BLaER1 treated with 17β-estradiol and CSF1 and Interleukin-3, amounts not matched to agents 10 nM and 100 nM (cell line): Measurements from ENCODE around the gene TAGLN2.
A peak's percentile ranks its signal among the peaks of the same experiment; 100 is the strongest.

Experiments
- H3K27ac ChIP-seq, 11 experiments: shearing (Covaris generic); formaldehyde crosslinking; 2 replicates each; pipeline ENCODE4 v1.8.1; 2022
- H3K27me3 ChIP-seq, 11 experiments: shearing (Covaris generic); formaldehyde crosslinking; 2 replicates each; pipeline ENCODE4 v1.8.1; 2022
- H3K36me3 ChIP-seq, 11 experiments: shearing (Covaris generic); formaldehyde crosslinking; 2 replicates each; pipeline ENCODE4 v1.8.1; 2022
- H3K4me1 ChIP-seq, 10 experiments: shearing (Covaris generic); formaldehyde crosslinking; 2 replicates each; pipeline ENCODE4 v1.8.1; 2022
- H3K4me2 ChIP-seq, 11 experiments: shearing (Covaris generic); formaldehyde crosslinking; 2 replicates each; pipeline ENCODE4 v1.8.1; 2022
- H3K4me3 ChIP-seq, 10 experiments: shearing (Covaris generic); formaldehyde crosslinking; 2 replicates each; pipeline ENCODE4 v1.8.1; 2022
- H3K9ac ChIP-seq, 11 experiments: shearing (Covaris generic); formaldehyde crosslinking; 2 replicates each; pipeline ENCODE4 v1.8.1; 2022
- H3K9me3 ChIP-seq, 11 experiments: shearing (Covaris generic); formaldehyde crosslinking; replicated peaks in 1 of 11; 2 replicates each; pipeline ENCODE4 v1.8.1; 2022
- H4K20me1 ChIP-seq, 11 experiments: shearing (Covaris generic); formaldehyde crosslinking; 2 replicates each; pipeline ENCODE4 v1.8.1; 2022
- Cebpa-rat ChIP-seq, 11 experiments: shearing (Covaris generic); IDR thresholded peaks; 2 replicates each; pipeline ENCODE4 v1.8.1; 2022

TAGLN2 gene

GRCh38 chr1:159897962-159898361 lies 27.3 kb downstream of the TAGLN2 start:
- Histone ChIP-seq H3K4me3 (no peak overlapping the region), H3K36me3 (no peaks in the 10 kb centered on the region), H3K9me3 (peaks cover 0 to 3% (median 0%) of the 10 kb centered on the region in 11 experiments; a peak in 1 of 22 replicates), H4K20me1 (no peaks in the 10 kb centered on the region), H3K27me3 (no peaks in the 10 kb centered on the region), H3K9ac (no peak overlapping the region), H3K4me2 (peak overlapping the region in 2 of 11 experiments; percentile 35 to 55; a peak in 4 of 22 replicates), H3K27ac (no peak overlapping the region), H3K4me1 (peaks cover 0 to 38% (median 2%) of the 10 kb centered on the region in 10 experiments; a peak in 10 of 20 replicates)
- TF ChIP-seq Cebpa-rat (IDR thresholded peaks at IDR 0.05), result no peak

GRCh38 chr1:159896546-159896930 lies 28.8 kb downstream of the TAGLN2 start:
- Histone ChIP-seq H3K27ac (peak overlapping the region in 2 of 11 experiments; percentile 1 to 26; a peak in 2 of 22 replicates), H3K9ac (no peak overlapping the region), H4K20me1 (no peaks in the 10 kb centered on the region), H3K4me2 (peak overlapping the region in 3 of 11 experiments; percentile 25 to 75 (median 55); a peak in 5 of 22 replicates), H3K36me3 (no peaks in the 10 kb centered on the region), H3K27me3 (no peaks in the 10 kb centered on the region), H3K4me3 (no peak overlapping the region), H3K4me1 (peaks cover 0 to 38% (median 2%) of the 10 kb centered on the region in 10 experiments; a peak in 10 of 20 replicates), H3K9me3 (peaks cover 0 to 3% (median 0%) of the 10 kb centered on the region in 11 experiments; a peak in 1 of 22 replicates)
- no peak for TF ChIP-seq Cebpa-rat (IDR thresholded peaks at IDR 0.05)

- H3K9ac ChIP-seq, result no peak overlapping the region
- H3K4me2 ChIP-seq, result peak overlapping the region in 3 of 11 experiments; percentile 25 to 75 (median 55); a peak in 5 of 22 replicates
- no peaks in the 10 kb centered on the region for H4K20me1 ChIP-seq
- H3K36me3 ChIP-seq, result no peaks in the 10 kb centered on the region
- TF ChIP-seq Cebpa-rat (IDR thresholded peaks at IDR 0.05), result no peak
- no peak overlapping the region for H3K4me3 ChIP-seq
- H3K9me3 ChIP-seq, result peaks cover 0 to 3% (median 0%) of the 10 kb centered on the region in 11 experiments; a peak in 1 of 22 replicates
- peaks cover 0 to 43% (median 3%) of the 10 kb centered on the region in 10 experiments; a peak in 12 of 20 replicates for H3K4me1 ChIP-seq
- H3K27ac ChIP-seq, result peak overlapping the region in 2 of 11 experiments; percentile 1 to 26; a peak in 2 of 22 replicates
- no peaks in the 10 kb centered on the region for H3K27me3 ChIP-seq
Observed at GRCh38 chr1:159895836-159896545, 29.3 kb downstream of the TAGLN2 start.

GRCh38 chr1:159895286-159895685 lies 30.0 kb downstream of the TAGLN2 start:
- peaks cover 0 to 2% (median 0%) of the 10 kb centered on the region in 11 experiments; a peak in 1 of 22 replicates for H3K9me3 ChIP-seq
- H3K27me3 ChIP-seq, result no peaks in the 10 kb centered on the region
- peak overlapping the region in 1 of 11 experiments; percentile 55; a peak in 2 of 22 replicates for H3K4me2 ChIP-seq
- H3K4me3 ChIP-seq, result no peak overlapping the region
- no peak overlapping the region for H3K27ac ChIP-seq
- no peaks in the 10 kb centered on the region for H4K20me1 ChIP-seq
- H3K36me3 ChIP-seq, result no peaks in the 10 kb centered on the region
- peaks cover 2 to 50% (median 10%) of the 10 kb centered on the region in 10 experiments for H3K4me1 ChIP-seq
- no peak overlapping the region for H3K9ac ChIP-seq
- no peak for TF ChIP-seq Cebpa-rat (IDR thresholded peaks at IDR 0.05)

- Histone ChIP-seq H3K9me3 (no peaks in the 10 kb centered on the region), H3K27me3 (no peaks in the 10 kb centered on the region), H3K4me2 (no peak overlapping the region), H3K9ac (no peak overlapping the region), H4K20me1 (no peaks in the 10 kb centered on the region), H3K27ac (no peak overlapping the region), H3K36me3 (no peaks in the 10 kb centered on the region), H3K4me1 (peaks cover 13 to 65% (median 26%) of the 10 kb centered on the region in 10 experiments), H3K4me3 (no peak overlapping the region)
- no peak for TF ChIP-seq Cebpa-rat (IDR thresholded peaks at IDR 0.05)
Observed at GRCh38 chr1:159892944-159893343, 32.4 kb downstream of the TAGLN2 start.

GRCh38 chr1:159891275-159892157 lies 33.8 kb downstream of the TAGLN2 start:
- H3K4me3 ChIP-seq, result no peak overlapping the region
- H3K27ac ChIP-seq, result peak overlapping the region in 5 of 11 experiments; percentile 15 to 76 (median 67); a peak in 6 of 22 replicates
- peak overlapping the region in 4 of 11 experiments; percentile 86 to 92 (median 92); a peak in 6 of 22 replicates for H3K4me2 ChIP-seq
- no peaks in the 10 kb centered on the region for H3K36me3 ChIP-seq
- H3K9ac ChIP-seq, result no peak overlapping the region
- no peaks in the 10 kb centered on the region for H3K9me3 ChIP-seq
- no peaks in the 10 kb centered on the region for H3K27me3 ChIP-seq
- H3K4me1 ChIP-seq, result peaks cover 13 to 64% (median 26%) of the 10 kb centered on the region in 10 experiments
- TF ChIP-seq Cebpa-rat (IDR thresholded peaks at IDR 0.05), result no peak
- no peaks in the 10 kb centered on the region for H4K20me1 ChIP-seq

GRCh38 chr1:159890390-159890789 lies 34.9 kb downstream of the TAGLN2 start:
- H4K20me1 ChIP-seq, result no peaks in the 10 kb centered on the region
- peak overlapping the region in 9 of 11 experiments; percentile 35 to 83 (median 67); a peak in 18 of 22 replicates for H3K27ac ChIP-seq
- 0 out of 20 replicates have a peak overlapping the region, but pooled peaks of 1 of the 10 experiments have one; percentile 1 for H3K4me3 ChIP-seq
- H3K4me2 ChIP-seq, result peak overlapping the region; percentile 55 to 92 (median 86); a peak in 21 of 22 replicates
- no peaks in the 10 kb centered on the region for H3K36me3 ChIP-seq
- H3K9me3 ChIP-seq, result no peaks in the 10 kb centered on the region
- H3K9ac ChIP-seq, result peak overlapping the region in 3 of 11 experiments; percentile 20 to 57 (median 47); a peak in 5 of 22 replicates
- no peak for TF ChIP-seq Cebpa-rat (IDR thresholded peaks at IDR 0.05)
- H3K27me3 ChIP-seq, result no peaks in the 10 kb centered on the region
- H3K4me1 ChIP-seq, result peaks cover 13 to 53% (median 26%) of the 10 kb centered on the region in 10 experiments

GRCh38 chr1:159889821-159890252 lies 35.5 kb downstream of the TAGLN2 start:
- no peaks in the 10 kb centered on the region for H3K27me3 ChIP-seq
- H3K4me2 ChIP-seq, result peak overlapping the region; percentile 55 to 92 (median 86)
- peaks cover 13 to 49% (median 26%) of the 10 kb centered on the region in 10 experiments for H3K4me1 ChIP-seq
- no peaks in the 10 kb centered on the region for H4K20me1 ChIP-seq
- H3K9ac ChIP-seq, result peak overlapping the region in 6 of 11 experiments; percentile 25 to 57 (median 40); a peak in 9 of 22 replicates
- H3K4me3 ChIP-seq, result peak overlapping the region in 1 of 10 experiments; percentile 52; a peak in 2 of 20 replicates
- H3K9me3 ChIP-seq, result no peaks in the 10 kb centered on the region
- H3K36me3 ChIP-seq, result no peaks in the 10 kb centered on the region
- no peak for TF ChIP-seq Cebpa-rat (IDR thresholded peaks at IDR 0.05)
- peak overlapping the region; percentile 45 to 83 (median 67); a peak in 21 of 22 replicates for H3K27ac ChIP-seq
